B cell (primary cell): ENCODE data around the gene CDADC1. TPM values are rescaled to one million over a fixed set of nuclear protein-coding genes. Genes with fewer than 3 reads are reported as not detected.

Experiments
- ATAC-seq: fragments of 200-7000 bp; cut with Tn5 transposase; one replicate; pipeline ENCODE4 v1.10.0; 2021; ENCODE audit warnings: low read depth, mild to moderate bottlenecking, moderate number of reproducible peaks, moderate library complexity
- CTCF ChIA-PET: fragments of 350-600 bp; sonication (Branson Sonifier 250); formaldehyde crosslinking; loops from one replicate; lab custom pipeline; 2021; ENCODE audit warnings: antibody characterized with exemption, inconsistent platforms; lab: Charles Lee
- POLR2A ChIA-PET: fragments of 350-600 bp; sonication (Branson Sonifier 250); formaldehyde crosslinking; loops from one replicate; lab custom pipeline; 2021; ENCODE audit warnings: antibody characterized with exemption; lab: Charles Lee
- DNase-seq: peaks from one replicate; pipeline ENCODE4 v3.0.0; 2013
- H2AFZ ChIP-seq: 2 replicates; pipeline ENCODE4 v1.6.1; 2012; ENCODE audit warnings: mild to moderate bottlenecking, low read depth, low read length; ENCODE audit not compliant: insufficient read depth, poor library complexity, severe bottlenecking
- H3K27ac ChIP-seq, 2 donors: 1 replicate in 1 of 2; 2 replicates in 1 of 2; pipeline ENCODE4 v1.5.1; 2012 to 2013; ENCODE audit warnings: low read length in 2 of 2, mild to moderate bottlenecking in 2 of 2, moderate library complexity in 1 of 2
- H3K27me3 ChIP-seq, 4 experiments: fragments of 200-600 bp in 1 of 4; sonication (generic) in 1 of 4; replicated peaks in 1 of 4; 1 replicate in 2 of 4; 2 replicates in 2 of 4; pipeline versions ENCODE4 v1.6.1 to v1.7.0; 2013 to 2016; ENCODE audit warnings: low read length in 3 of 4, mild to moderate bottlenecking in 2 of 4, mixed read lengths in 1 of 4, moderate library complexity in 1 of 4; ENCODE audit not compliant: insufficient read depth in 4 of 4, control insufficient read depth in 3 of 4; ENCODE audit errors: control extremely low read depth in 1 of 4
- H3K36me3 ChIP-seq, 2 experiments: replicated peaks in 1 of 2; 1 replicate in 1 of 2; 2 replicates in 1 of 2; pipeline versions ENCODE4 v1.6.1 to v1.7.1; 2013; ENCODE audit warnings: low read length in 1 of 2; ENCODE audit not compliant: insufficient read depth in 2 of 2, control insufficient read depth in 1 of 2; ENCODE audit errors: control extremely low read depth in 1 of 2, extremely low read depth in 1 of 2
- H3K4me1 ChIP-seq, 2 donors: fragments of 200-600 bp in 1 of 2; sonication (generic) in 1 of 2; 1 replicate in 1 of 2; 2 replicates in 1 of 2; pipeline versions ENCODE4 v1.5.1 to v1.6.1; 2013 to 2017; ENCODE audit warnings: low read length in 2 of 2; ENCODE audit not compliant: control insufficient read depth in 2 of 2, insufficient read depth in 2 of 2
- H3K4me2 ChIP-seq: replicated peaks from 2 replicates; pipeline ENCODE3; 2012; ENCODE audit warnings: mild to moderate bottlenecking, low read depth, low read length; ENCODE audit not compliant: poor library complexity, severe bottlenecking
- H3K4me3 ChIP-seq, 5 experiments: fragments of 200-600 bp in 1 of 5; sonication (generic) in 1 of 5; 1 replicate in 3 of 5; 2 replicates in 2 of 5; pipeline versions ENCODE4 v1.5.1 to v1.7.0; 2011 to 2016; ENCODE audit warnings: low read length in 4 of 5, mild to moderate bottlenecking in 4 of 5, low read depth in 2 of 5, control low read depth in 1 of 5, moderate library complexity in 1 of 5; ENCODE audit not compliant: insufficient read depth in 1 of 5; ENCODE audit errors: control extremely low read depth in 1 of 5, extremely low read depth in 1 of 5
- H3K79me2 ChIP-seq: fragments of 200-600 bp; sonication (generic); one replicate; pipeline ENCODE4 v1.6.0; 2016; ENCODE audit warnings: low read length; ENCODE audit not compliant: control insufficient read depth, insufficient read depth
- H3K9ac ChIP-seq: fragments of 200-600 bp; sonication (generic); 2 replicates; pipeline ENCODE4 v1.6.1; 2017; ENCODE audit warnings: mild to moderate bottlenecking, low read length, moderate library complexity
- H3K9me3 ChIP-seq, 3 donors: one replicate each; pipeline versions ENCODE4 v1.6.1 to v1.7.1; 2013; ENCODE audit warnings: low read length in 2 of 3; ENCODE audit not compliant: control insufficient read depth in 2 of 3, insufficient read depth in 1 of 3; ENCODE audit errors: control extremely low read depth in 1 of 3
- H4K20me1 ChIP-seq: 2 replicates; pipeline ENCODE4 v1.6.0; 2012; ENCODE audit warnings: mild to moderate bottlenecking, low read length; ENCODE audit not compliant: insufficient read depth, control insufficient read depth, poor library complexity, severe bottlenecking
- H3K27ac Mint-ChIP-seq: one replicate; pipeline ENCODE4 v1.8.0; 2021; ENCODE audit warnings: mixed read lengths
- H3K27me3 Mint-ChIP-seq: one replicate; pipeline ENCODE4 v1.8.0; 2021; ENCODE audit warnings: mixed read lengths
- H3K4me1 Mint-ChIP-seq: one replicate; pipeline ENCODE4 v1.8.0; 2021; ENCODE audit warnings: mixed read lengths
- H3K4me3 Mint-ChIP-seq: one replicate; pipeline ENCODE4 v1.8.0; 2021; ENCODE audit warnings: mixed read lengths
- H3K9me3 Mint-ChIP-seq: one replicate; pipeline ENCODE4 v1.8.0; 2022; ENCODE audit warnings: mixed read lengths; ENCODE audit not compliant: insufficient read depth
- CTCF ChIP-seq: fragments of 200-600 bp; IDR thresholded peaks from one replicate; pipeline ENCODE4 v1.8.0; 2022; ENCODE audit warnings: antibody characterized with exemption, mild to moderate bottlenecking
- EZH2 ChIP-seq: IDR thresholded peaks from 2 replicates; pipeline ENCODE4 v1.6.1; 2012; ENCODE audit warnings: borderline replicate concordance, low read depth, mild to moderate bottlenecking, moderate library complexity, low read length; ENCODE audit not compliant: insufficient read depth, poor library complexity, severe bottlenecking
- WGBS: methylation state at CpG from one replicate; pipeline ENCODE4 v1.1.5; 2013; ENCODE audit warnings: missing lambda C conversion rate; ENCODE audit not compliant: insufficient coverage; 5-methylcytosine and 5-hydroxymethylcytosine counted together
- intact Hi-C: fragments of 100-400 bp; cut with micrococcal nuclease; formaldehyde crosslinking; loops from one replicate; pipeline ENCODE4 v1.10.0; 2022
- polyA plus RNA-seq: library from polyadenylated mRNA; depleted of rRNA; stranded (reverse); fragments of >200 nt; gene quantifications from 2 replicates; pipeline ENCODE4 v1.2.3, GENCODE V29; 2012
- total RNA-seq, 2 donors: library from RNA; stranded (reverse); fragments of 120-200 nt in 1 of 2; gene quantifications; 1 replicate in 1 of 2; 2 replicates in 1 of 2; pipeline versions ENCODE4 v1.2.3 to v1.2.4, GENCODE V29; 2013 to 2022

Gene CDADC1
- total and polyA plus RNA-seq, 2 donors (not counting 1 experiment from before 2014, with no cell fraction given): 3.0 to 14.5 TPM

- H3K4me3 Mint-ChIP-seq: no peak overlapping the region
- H3K27me3 ChIP-seq: no peaks in the 10 kb centered on the region
- ATAC-seq (no peak), DNase-seq (no peak)
- no peak overlapping the region for H3K9ac ChIP-seq
- no peak overlapping the region for H3K4me2 ChIP-seq
- H3K36me3 ChIP-seq: no peaks in the 10 kb centered on the region
- H3K27ac Mint-ChIP-seq: no peak overlapping the region
- H3K4me1 ChIP-seq: no peaks in the 10 kb centered on the region
- no peaks in the 10 kb centered on the region for H3K79me2 ChIP-seq
- H4K20me1 ChIP-seq: no peaks in the 10 kb centered on the region
- POLR2A ChIA-PET: no interaction called here
- H3K27ac ChIP-seq: no peak overlapping the region
- no peak overlapping the region for H3K4me3 ChIP-seq
- no peak for TF ChIP-seq EZH2
- TF ChIP-seq CTCF: no peak
- H3K9me3 Mint-ChIP-seq: no peaks in the 10 kb centered on the region
- H3K4me1 Mint-ChIP-seq: no peaks in the 10 kb centered on the region
- CTCF ChIA-PET: no interaction called here
- no peaks in the 10 kb centered on the region for H3K27me3 Mint-ChIP-seq
- WGBS: no CpG with 5 or more reads among the region's 2 CpGs
- H2AFZ ChIP-seq: no peak overlapping the region
- intact Hi-C loops: no loop called here
- no peaks in the 10 kb centered on the region for H3K9me3 ChIP-seq
Measured at GRCh38 chr13:49342454-49342853, 94.7 kb downstream of the CDADC1 start.

Other genes with a start within 250 kb of the CDADC1 start
- not detected in 2 replicates for gene MLNR, start 27.6 kb upstream of the CDADC1 start, total RNA-seq
- not detected in 2 replicates for gene MLNR, start 27.6 kb upstream of the CDADC1 start, polyA plus RNA-seq
- gene CAB39L, start 196.1 kb downstream of the CDADC1 start, total RNA-seq: 8.9 and 9.6 TPM in 2 replicates
- 1.5 and 1.9 TPM in 2 replicates for gene CAB39L, start 196.1 kb downstream of the CDADC1 start, polyA plus RNA-seq
- gene SETDB2, start 196.3 kb downstream of the CDADC1 start, total RNA-seq: 38.2 and 40.1 TPM in 2 replicates
- gene SETDB2, start 196.3 kb downstream of the CDADC1 start, polyA plus RNA-seq: 12.0 and 16.6 TPM in 2 replicates
- gene PHF11, start 248.0 kb downstream of the CDADC1 start, total RNA-seq: 176 and 181 TPM in 2 replicates
- 79.0 and 95.6 TPM in 2 replicates for gene PHF11, start 248.0 kb downstream of the CDADC1 start, polyA plus RNA-seq